SHP77 treated with DMSO at 0.1 percent for 48 hours (cell line): ENCODE results near the gene CFAP410.
"Not testable (repeated sequence)": the region's sequence is repeated elsewhere in the genome, so short reads cannot be mapped to it uniquely, and the experiment has no call there.

Experiments
- DNase-seq: peaks from one replicate; lab custom pipeline; 2025; lab: John Stamatoyannopoulos, UW

Gene CFAP410

DNA sequence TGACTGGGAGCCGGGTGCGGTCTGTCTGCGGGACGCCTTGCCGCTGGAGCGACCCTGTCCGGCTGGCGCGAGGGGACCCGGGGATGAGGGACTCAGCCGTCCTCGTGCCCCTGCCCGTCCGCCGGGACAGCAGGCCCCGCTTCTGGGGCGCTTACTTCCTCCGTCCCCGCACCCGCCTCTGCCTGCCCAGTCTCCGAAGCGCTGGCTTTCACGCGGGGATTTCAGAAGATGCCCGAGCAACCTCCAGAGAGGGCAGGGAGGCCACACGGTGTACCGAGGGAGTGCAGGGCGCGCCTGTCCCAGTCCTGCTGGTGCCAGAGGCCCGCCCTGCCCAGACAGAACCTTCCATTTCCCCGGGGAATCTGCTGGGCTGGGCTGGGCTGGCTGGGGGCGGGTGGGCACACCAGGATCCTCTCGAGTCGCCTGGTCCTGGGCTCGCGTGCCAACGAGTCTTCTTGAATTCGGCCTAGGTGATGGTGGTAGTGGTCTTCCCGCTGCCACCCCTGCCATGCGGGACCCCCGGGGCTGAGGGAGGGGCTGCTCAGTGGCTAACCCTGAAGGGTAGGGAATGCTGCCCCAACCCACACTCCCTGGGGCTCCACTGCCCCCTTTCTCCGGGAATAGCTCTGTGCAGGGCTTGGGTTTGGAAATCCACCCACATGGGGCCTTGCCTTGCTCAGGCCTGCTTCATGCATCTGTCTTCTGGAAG, 11.7 kb upstream of the CFAP410 start:
- no peak for DNase-seq

DNA sequence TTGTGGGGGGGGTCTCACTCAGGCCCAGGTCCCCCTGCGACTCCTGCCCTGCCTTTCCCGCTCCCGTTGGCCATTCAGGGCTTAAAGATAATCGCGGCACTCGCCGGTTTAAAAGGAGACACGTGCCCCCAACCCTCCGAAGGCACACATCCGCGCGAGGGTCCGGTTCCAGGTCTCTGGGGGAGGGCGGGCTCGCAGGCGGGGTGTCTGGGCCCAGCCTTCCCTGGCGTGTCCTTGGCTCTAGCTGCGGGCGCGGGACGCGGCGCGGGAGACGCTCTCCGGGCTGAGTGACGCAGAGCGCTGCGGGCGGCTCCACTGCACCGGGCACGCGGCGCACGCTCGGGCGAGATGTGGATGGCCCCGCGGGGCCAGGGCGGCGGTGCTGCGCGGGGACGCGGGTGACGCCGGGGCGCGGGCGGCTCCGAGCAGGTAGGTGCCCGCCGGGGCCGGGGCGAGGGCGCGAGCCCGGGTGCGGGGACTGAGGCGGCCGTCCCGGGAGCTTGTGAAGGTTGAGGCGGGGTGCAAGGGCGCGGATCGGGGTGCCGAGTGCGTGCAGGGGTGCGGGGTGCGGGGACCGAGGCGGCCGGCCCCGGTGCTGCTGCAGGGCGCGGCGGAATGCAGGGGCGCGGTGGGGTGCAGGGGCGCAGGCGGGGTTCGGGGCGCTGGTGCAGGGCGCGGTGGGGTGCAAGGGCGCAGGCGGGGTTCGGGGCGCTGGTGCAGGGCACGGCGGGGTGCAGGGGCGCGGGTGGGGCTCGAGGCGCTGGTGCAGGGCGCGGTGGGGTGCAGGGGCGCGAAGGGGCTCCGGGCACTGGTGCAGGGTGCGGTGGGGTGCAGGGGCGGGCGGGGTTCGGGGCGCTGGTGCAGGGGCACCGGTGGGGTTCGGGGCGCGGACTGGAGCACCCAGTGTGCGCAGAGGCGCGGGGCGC, 10.9 kb upstream of the CFAP410 start:
- DNase-seq, result no peak

DNA sequence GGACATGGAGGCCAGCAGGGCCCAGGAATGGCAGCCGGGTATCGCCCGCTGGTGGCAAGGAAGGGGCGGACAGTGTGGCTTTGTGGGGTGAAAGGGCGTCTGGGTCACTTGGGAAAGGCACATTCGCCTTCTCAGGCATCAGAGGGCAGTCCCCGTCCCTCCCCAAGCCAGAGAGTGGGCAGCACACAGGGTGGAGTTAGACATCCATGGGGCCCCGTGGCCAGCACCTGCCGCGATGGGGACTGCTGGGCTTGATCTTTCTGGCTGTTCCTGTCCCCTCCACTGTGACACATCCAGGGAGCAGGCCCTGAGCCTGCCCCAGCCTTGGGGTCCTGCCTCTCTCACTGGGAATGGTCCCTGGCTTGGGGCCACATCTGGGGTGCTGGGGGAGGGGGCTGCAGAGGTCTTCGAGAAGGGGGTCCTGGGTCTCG, 10.2 kb upstream of the CFAP410 start:
- no peak for DNase-seq

DNA sequence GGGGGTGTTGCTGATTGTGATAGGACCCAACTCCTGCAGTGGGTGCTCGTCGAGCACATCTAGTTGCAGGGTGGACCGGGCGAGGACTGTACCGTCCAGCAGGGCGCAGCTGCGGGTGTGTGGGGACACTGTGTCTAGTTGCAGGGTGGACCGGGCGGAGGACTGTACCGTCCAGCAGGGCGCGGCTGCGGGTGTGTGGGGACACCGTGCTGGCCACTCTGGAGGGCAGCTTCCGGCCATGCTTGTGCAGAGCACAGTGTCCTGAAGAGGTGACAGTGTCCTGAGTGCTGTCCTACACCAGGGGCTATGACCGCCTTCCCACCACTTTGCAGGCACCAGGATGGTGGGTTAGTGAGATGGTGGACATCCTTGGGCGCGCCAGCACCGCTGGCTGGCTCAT, 9.7 kb upstream of the CFAP410 start:
- no peak for DNase-seq

DNA sequence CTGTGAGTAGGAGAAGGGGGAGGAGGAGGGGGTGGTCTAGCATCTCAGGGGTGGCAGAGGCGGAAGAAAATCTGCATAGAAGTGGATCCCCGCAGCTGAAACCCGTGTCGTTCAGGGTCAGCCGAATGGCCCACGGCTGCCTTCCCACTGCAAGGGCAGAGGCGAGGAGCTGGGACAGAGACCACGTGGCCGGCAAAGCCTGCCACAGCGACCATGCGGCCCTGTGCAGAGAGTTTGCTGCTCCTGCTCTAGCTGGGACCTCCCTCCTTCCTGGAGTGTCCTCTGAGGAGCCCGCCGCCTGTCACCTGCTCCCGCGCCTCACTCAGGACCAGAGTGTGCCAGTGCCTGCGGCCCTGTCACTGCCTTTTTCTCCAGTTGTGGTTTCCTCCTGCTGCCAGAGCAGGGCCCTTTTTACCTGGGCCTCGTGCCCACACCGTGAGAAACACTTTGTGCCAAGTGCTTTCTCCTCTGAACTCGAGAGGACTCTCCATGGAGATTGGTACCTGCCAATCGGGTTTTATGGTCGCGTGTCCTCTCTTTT, 8.8 kb upstream of the CFAP410 start:
- peak; percentile 44 for DNase-seq

DNA sequence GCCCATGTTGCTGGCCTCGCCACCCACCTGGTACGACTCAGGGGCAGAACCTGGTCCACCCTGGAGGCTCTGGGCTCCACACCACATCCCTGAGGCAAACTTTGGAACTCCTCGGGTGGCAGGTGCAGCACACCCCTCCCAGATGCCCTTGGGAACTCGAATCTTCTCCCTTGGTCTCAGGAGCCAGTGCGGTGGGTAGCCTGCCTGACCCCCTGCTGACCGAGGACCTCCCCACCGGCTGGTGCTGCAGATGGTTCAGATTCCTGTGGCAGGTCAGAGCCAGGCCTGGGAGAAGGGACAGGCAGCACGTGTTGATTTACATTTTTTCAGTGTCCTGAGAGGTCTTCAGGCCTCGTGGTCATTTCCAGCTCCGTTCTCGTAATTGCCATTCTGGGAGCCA, 6.3 kb upstream of the CFAP410 start:
- DNase-seq, result no peak

DNA sequence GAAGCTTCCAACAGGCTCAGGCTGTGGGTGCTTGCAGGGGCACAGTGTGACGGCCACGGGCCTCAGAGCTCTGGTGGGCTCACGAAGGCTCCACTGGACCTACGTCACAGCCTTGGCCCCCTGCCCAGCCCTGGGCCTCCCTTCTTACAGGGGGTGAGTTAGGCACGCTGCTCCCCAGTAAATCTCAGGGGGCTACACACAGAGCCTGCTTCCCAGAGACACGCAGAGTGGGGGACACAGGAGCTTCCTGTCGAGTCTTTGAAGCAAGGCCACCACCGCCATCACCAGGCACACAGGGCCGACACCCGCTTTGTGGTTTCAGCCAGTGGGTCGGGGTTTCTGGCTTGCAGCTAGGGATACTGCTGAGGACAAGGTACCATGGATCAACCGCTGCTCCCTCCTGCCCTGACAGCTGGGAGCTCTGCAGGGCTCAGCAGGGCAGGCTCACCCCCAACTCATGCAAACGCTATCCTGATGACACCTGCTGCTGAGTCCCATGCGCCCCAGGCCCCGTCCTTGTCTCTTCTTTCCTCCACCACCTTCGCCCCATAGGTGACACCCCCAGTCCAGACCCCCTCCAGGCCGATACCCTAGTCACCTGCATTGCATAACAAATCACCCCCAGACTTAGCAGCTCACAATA, 5.5 kb upstream of the CFAP410 start:
- DNase-seq, result no peak

DNA sequence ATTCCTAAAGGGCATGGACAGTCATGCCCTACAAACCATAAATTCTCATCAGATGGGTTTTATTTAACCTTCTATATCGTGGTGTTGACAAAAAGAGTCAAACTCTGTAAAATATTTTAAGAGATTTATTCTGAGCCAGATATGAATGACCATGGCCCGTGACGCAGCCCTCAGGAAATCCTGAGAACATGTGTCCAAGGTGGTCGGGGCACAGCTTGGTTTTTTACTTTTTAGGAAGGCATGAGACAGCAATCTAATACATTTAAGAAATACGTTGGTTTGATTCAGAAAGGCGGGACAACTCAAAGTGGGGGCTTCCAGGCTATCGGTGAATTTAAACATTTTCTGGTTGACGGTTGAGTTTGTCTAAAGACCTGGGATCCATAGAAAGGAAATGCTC, 3.8 kb upstream of the CFAP410 start:
- DNase-seq, result not testable (repeated sequence)

DNA sequence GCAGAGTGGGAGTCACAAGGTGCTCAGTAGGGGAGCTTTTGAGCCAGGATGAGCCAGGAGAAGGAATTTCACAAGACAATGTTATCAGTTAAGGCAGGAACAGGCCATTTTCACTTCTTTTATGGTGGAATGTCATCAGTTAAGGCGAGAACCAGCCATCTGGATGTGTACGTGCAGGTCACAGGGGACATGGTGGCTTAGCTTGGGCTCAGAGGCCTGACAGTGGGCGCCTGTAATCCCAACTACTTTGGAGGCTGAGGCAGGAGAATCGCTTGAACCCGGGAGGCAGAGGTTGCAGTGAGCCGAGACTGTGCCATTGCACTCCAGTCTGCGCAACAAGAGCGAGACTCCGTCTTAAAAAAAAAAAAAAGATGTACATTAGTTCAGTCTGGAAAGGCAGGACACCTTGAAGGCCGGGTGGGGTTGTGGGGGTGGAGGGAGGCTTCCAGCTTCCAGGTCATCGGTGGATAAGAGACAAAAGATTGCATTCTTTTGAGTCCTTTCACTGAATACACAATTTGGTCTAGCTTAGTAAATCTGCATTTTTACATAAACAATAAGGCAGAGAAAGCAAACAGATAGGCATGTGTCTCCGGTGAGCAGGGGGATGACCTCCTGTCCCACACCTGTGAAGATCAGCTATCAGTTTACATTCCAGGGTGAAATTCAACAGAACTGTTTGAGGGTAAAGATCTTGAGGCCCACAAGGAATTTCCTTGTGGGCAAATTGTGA, 2.7 kb upstream of the CFAP410 start:
- DNase-seq, result not testable (repeated sequence)

DNA sequence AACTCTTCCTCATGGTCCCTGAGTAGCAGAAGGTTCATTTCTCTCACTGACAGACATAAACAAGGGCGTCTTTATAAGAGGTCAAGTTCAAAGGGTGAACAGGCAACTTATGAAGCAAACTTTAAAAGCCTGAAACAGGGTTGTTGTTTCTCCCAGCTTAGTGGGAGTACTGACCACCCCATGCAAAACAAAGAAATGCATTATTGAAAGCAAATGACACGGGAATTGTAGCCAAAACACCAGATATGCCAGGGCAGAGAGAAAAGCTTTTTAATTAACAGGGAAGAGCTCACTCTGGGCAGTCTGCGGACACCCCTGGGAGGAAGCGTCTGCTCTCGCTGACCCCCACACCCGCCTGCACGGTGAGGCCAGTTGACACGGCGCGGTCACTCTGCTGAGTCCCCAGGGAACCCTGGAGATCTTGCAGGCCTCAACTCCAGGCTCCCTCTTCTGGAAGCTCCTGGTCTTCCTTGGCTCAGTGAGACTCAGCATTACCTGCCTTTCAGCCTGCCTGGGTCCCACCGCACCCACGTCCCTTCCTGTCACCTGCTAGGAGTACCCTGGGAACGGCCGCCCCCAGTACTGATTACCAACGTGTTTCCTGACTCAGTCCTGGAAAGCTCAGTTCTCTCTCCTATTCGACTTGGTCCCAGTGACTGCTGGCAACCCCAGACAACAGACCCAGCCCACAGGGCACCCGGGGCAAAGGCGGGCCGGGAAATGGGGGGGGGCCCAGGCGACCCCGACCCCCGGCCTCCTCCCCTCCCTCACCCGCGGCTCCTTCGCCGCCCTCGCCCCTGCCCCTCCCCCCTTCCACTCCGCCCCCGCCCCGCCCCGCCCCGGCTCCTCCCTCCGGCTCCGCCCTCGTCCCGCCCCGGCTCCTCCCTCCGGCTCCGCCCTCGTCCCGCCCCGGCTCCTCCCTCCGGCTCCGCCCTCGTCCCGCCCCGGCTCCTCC, 972 bp downstream of the CFAP410 start:
- no peak for DNase-seq

DNA sequence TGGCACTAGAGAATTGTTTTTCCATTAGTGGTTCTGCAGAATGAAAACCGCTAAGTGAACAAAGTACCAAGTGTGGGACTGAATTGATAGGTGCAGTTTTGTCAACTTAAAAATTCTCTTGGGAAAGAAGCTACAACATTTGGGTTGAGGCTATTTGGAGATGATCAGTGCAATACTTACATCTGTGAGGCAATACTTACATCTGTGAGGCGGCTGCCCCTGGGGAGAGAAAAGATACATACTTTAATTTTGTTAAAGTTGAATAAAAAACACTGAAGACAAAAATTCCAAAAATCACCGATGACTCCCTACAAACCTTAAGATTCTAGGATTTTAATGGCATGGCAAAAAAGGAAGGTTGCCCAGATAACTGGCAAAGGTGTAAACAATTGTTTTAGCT, 1.7 kb downstream of the CFAP410 start:
- DNase-seq, result no peak

DNA sequence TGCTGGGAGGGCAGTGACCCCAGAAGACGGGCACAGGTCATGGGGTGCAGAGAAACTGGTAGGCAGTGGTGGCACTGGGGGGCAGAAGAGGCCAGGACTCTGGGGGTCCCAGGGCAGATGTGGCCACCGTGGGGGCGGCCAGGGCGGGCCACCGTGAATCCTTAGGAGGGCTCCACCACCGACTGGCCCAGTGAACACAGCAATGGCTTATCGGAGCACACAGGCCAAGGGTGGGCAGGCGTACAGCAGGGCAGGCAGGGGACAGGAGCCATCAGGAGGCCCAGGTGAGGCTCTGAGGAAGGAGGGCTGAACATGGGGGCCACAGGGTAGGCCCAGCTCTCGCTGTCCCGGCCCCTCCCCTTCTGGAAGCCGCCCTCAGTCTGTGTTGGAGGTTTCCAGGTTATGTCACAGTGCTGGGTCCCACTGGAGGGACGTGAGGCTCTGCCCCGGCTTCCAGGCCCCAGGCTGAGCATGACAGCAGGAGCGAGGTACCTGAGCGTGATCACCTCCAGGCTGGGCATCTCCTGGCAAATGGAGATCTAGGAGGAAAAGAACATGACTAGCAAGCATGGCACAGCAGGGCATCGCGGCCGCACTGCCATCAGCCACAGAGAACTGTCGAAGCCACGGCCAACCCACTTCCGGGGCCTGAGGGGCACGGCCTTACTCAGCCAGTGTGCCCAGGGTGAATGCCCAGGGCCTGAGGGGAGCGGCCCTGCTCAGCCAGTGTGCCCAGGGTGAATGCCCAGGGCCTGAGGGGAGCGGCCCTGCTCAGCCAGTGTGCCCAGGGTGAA, 3.7 kb downstream of the CFAP410 start:
- no peak for DNase-seq

DNA sequence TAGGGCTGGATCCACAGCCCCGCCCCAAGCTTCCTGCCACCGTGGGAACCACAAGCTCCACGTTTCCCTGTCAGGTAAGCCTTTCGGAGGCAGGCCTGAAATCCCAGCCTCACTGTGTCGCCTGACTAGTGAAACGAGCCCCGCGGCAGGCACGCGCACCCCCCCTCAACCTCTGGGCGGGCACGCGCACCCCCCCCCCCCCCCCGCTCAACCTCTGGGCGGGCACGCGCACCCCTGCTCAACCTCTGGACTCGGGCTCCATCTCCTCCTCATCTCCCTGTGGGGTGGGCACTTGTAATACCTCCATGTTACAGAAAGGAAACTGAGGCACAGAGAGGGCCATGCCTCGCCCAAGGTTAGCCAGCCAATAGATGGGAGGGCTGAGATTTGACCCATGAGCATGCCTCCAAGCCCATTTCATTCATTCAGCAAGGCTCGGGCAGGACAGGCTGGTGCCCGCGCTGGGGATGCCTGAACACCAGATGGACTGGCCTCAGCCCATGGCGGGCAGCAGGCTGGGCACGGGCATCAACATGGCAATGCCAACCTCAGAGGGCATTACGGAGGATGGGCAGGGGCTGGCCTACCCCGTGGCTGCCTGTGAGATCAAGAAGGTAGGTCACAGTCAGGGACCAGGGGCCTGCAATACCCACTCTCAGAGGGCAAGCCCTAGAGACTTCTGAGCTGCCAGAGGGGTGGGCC, 4.7 kb downstream of the CFAP410 start:
- DNase-seq, result no peak

DNA sequence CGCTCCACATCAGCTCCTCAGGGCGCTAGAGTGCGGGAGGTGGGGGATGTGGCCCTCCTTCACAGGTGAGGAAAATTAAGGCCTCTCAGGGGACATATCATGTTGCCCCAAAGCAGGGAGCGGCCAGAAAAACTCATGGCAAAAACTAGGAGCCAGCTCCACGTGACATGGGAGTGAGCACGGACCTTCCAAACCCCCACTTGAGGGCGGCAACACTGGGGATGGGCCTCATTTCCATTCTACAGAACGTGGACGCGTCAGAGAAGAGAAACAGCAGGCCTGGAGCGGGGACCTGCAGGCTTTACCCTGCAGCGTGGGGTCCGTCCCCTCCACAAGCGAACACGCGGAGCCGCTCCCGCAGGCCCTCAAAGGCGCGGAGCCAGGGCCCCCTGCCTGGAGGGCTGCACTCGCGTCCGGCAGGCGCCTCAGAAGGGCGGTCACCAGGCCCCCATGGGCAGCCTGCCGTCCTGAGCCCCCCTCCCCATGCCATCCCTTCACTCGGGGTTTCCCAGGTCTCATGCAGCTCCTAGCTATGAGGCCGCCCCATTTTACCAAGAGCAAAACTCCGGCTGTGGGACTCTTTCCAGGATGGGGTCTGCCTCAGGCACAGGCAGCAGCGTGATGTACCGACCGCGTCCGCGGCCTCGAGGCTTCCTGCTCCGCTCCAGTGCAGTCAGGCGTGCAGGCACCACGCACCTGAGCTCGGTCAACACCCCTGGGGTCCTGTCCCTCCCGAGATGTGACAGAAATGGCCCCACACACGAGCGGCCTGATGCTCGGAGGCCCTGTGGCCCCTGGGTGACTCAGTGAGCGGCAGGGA, 5.5 kb downstream of the CFAP410 start:
- no peak for DNase-seq

DNA sequence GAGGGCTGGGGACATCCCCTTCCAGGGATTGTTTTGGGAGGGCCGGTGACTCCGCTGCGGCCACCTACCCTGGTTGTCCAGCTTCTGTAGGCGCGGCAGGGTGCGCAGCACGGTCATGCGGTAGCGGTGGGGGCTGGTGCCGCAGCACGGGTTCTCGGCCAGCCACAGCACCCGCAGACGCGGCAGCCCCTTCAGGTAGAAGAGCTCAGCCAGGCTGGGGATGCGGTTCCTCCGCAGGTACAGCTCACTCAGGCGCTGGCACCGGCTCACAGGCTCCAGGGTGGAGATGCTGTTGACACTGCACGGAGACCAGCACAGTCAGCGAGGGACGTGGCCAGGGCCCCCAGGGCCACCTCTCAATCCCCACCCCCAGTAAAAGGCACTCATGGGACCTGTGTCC, 6.2 kb downstream of the CFAP410 start:
- DNase-seq, result no peak

DNA sequence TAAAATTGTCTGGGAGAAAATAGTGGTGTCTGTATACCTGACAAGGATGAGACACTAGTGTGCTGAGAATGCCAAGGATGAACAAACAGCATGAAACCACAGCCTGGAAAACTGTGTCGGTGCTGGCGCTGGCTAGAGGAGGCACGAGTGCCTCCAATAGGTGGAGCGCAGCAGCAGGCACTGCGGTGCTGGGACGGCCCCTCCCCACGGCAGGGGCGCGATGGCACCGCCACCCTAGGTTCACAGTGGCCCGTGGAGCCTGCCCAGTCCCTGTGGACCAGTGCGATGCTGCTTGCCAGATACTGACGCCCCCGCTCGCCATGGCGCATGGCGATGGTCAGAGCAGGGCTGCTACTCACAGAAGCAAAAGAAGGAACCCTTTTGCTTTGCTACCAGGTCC, 6.8 kb downstream of the CFAP410 start:
- no peak for DNase-seq

DNA sequence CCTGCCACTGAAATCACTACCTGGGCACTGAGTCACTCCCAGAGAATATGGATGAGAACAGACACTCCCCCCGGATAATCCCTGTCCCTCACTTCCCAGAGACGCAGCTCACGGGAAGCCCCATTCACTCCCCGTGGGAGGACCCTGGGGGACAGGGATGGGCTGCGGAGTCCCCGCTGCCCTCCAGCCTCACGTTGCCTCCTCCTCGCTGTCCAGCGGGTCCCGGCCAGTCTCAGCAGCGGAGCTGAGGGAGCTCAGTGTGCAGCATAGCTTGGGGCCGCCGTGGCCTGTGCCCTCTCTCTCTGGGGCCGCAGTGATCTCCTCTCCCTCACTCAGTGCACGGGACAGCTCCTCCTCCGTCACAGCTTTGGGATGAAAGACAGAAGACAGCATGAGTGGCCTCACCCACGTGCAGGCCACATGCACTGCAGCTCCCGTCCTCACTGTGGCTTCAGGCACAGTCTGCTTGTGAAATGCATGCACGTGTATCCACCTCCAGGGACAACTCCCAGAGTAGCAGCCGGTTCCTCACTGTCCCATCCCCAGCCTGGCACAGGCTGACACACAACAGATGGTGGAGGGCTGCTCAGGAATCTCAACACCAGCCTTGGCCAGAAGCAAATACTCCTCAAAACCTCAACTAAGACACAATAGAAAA, 7.4 kb downstream of the CFAP410 start:
- no peak for DNase-seq

DNA sequence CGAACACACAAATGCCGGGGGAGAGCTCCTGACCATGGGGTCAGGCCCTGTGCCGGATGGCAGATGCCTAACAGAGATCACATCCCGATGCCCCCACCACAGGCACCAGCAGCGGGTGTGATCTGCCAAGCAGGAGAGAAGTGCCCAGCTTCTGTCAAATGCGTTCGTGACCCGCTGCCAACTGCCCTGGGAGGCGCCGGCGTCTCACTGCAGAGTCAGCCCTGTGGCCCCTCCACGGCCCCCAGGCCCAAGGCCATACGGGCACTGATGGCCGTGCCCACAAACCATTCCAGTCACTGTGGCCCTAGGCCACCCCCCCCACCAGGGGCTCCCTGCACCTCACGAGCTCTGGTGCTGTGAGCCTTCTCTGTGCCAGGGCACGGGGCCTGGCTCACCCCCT, 8.0 kb downstream of the CFAP410 start:
- DNase-seq, result no peak
